HG02852 (cell line): Measurements from ENCODE around the gene PPM1M.
A peak's percentile ranks its signal among the peaks of the same experiment; 100 is the strongest.

Source experiments
- ATAC-seq: cut with Tn5 transposase; IDR thresholded peaks from one replicate; pipeline ENCODE4 v1.9.1; 2021; ENCODE audit warnings: mild to moderate bottlenecking, moderate library complexity; ENCODE audit not compliant: unreplicated experiment

The PPM1M gene

DNA sequence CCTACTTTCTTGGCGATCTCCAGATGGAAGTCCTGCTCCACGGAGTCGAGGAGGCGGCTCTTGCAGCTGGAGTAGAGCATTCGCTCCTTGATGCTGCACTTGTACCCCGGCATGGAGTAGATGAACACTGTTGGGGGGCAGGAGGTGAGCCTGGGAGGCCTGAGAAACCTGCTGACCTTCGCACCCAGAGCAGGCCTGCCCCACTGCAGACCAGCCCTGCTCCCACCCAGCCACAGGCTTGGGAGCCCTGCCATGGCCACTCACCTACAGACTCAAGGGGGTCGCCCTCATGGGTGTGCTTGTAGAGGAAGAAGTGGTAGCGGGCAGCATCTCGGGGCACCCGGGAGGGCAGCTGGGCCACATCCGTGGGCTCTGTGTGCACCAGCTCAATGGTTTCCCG is 15.9 kb upstream of the PPM1M start:
- no peak for ATAC-seq

DNA sequence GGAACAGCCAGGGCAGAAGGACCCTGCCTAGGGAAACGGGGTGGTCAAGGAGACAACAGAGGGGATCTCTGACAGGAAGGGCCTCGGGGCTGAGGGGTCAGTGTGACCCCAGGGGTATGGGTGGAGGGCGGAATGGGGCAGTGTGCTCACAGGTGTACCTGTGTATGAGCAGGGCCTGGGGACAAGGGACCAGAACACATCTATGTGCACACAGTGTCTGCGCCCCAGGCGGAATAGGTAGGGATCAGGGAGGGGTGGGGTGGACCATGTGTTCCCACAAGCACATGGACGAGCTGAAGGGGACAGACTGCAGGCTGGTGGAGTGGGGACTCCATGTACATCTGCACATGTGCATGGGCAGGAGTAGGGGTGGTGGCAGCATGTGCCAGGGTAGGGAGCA is 15.1 kb upstream of the PPM1M start:
- ATAC-seq, result no peak

GRCh38 chr3:52230889-52231499 is 14.6 kb upstream of the PPM1M start:
- no peak for ATAC-seq

DNA sequence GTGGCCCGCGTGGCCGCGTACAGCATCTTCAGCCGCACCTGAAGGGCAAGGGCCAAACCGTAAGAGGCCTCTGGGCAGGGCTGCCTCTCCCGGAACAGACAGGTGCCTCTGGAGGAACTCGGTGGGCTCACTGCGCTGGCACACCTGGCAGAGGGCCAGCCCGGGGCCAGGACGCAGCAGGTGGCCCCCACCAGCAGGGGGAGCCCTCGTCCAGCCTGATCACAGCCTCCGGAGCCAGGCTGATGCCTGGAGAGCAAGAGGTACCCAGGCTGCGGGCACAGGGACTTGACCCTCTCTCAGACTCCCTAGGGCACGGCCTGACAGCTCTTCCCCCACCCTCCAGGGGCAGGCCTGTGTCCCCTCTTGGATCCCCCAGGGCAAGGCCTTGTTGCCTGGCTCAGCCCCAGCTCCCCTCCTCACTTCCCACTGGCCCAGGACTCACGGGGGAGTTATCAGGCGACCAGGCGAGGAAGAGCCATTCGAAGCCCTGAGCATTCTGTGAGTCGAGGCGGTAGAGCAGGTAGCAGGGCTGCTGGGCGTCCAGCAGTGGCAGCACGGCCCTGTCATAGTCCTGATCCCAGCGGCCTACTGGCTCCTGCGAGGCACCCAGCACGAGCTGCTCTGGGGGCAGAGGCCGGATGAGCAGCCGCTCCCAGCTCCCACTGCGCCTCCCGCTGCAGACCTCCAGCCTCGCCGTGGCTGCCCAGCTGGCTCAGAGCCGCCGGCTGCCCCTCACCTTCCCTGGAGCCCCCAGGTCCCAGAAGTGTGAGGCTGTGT is 13.9 kb upstream of the PPM1M start:
- ATAC-seq, result no peak

GRCh38 chr3:52232279-52233107 is 13.1 kb upstream of the PPM1M start:
- no peak for ATAC-seq

DNA sequence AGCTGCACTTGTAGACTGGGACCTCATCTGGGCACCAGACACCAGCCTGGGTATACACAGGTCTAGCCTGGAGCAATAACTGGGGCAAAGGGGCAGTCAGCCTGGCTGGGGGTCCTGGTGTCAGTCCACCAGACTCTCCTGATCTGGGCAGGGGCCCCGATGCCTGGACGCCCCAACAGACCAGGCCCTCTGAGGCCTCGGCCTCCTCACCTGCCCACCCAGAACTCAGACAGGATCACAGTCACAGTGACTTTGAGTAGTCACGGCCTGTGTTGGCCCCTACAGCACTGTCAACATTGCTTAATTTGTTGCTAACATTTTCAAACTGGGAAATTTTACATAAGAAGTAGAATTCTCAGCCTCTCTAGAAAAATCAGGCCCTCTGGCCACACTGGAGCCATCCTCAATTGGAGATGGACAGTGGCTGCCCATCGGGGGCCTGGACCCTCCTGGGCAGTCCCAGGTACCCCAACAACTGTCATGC is 12.4 kb upstream of the PPM1M start:
- no peak for ATAC-seq

GRCh38 chr3:52233968-52234367 is 11.6 kb upstream of the PPM1M start:
- ATAC-seq, result no peak

DNA sequence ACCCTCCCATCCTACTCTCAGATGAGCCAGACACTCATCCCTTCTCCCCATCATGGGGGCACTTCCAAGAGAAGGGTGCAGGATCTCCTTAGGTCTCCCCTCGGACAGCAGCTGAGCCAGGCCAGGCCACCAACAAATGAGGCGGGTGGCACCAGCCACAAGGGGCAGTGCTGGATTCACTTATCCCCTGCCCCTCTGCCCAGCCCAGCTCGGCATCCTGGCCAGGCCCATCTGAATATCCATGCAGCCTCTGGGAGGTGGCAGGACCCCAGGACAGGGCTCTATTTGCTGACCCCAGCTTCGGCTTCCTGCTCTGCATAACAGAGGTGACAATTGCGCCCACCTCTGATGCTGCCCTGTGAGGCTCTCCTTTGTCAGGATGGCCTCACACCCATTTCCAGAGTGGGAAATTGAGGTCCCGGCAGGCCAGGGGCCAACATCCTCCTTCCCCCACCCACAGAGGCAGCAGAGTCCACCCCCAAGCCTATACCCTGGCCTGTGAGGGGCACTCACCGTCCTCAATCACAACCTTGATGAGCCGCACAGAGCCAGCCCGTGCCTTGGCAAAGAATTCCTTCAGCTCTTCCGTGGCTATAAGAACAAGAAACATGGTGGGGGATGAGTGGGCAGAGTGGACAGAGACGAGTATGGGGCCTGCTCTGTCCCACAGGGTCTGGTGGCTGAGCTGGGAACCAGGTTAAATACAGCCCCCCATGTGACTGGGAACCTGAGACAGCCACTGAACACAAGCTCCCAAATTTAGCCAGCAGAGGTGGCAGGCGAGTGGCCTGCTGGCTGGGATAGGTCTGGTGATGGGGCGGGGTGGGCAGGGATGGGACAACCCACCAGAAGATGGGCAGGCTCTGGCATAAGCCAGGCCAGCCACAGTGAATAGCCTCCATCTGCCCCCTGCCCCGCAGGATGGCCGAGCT is 10.8 kb upstream of the PPM1M start:
- ATAC-seq, result no peak

DNA sequence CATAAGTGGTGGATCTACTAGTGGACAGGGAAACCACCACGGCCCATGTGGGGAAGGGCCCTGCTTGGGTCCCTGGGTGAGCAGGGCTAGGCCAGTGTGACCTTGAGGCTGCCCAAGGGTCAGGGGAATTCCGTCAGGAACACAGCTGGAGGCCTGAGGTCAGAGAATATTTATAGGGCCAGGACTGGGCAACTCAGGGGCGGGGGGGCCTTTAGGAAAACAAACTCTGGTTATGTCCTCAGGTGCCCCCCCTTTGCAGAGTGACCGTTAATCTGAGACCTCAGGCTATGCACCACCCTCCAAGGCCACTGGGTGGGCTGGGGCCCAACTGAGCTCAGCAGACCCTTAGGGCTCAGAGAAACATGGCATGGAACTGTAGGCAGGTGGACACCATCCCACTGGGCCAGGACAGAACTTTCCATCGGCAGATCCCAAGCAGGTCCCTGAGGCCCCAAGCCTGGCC is 9.1 kb upstream of the PPM1M start:
- ATAC-seq, result no peak

DNA sequence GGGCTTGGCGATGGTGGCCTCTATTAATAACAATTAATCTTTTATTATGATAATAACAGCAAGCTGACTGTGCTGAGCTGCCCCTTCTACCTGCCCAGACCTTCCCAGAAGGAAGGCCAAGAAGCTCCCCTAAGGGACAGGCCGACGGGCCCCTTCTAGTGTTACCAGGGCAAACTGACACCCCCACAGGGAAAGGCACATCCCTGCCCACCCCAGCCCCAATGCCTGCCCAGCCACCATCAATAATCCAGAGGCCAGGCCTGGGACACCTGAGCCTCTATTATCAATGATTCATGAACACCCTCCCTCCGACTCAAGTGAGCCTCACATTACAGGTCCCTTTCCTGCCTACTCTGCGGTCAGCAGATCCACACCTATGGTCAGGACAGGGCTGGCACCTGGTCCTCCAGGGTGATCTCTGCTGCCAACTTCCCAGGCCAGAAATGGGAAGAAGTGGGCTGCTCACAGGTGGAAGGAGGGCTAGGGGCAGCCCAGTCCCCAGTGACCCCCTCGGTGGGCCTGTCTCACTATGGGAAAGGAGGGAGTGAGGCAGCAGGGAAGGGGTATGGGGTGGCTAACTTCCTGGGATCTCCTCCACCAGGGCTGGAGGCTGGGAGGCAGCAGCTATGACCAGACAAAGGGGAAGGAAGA is 8.4 kb upstream of the PPM1M start:
- ATAC-seq, result no peak

- ATAC-seq, result no peak
These were observed 7.8 kb upstream of the PPM1M start for GRCh38 chr3:52237657-52238172.

- peak; percentile 16 for ATAC-seq
These were observed 7.3 kb upstream of the PPM1M start for GRCh38 chr3:52238193-52238760.

- peak; percentile 80 for ATAC-seq
These were observed 6.5 kb upstream of the PPM1M start, which contains the start of gene TWF2 for GRCh38 chr3:52238761-52239701. Gene TWF2, minus strand, starts transcription at chr3:52239158. Its CDS starts 142 bp downstream, at chr3:52239016.

DNA sequence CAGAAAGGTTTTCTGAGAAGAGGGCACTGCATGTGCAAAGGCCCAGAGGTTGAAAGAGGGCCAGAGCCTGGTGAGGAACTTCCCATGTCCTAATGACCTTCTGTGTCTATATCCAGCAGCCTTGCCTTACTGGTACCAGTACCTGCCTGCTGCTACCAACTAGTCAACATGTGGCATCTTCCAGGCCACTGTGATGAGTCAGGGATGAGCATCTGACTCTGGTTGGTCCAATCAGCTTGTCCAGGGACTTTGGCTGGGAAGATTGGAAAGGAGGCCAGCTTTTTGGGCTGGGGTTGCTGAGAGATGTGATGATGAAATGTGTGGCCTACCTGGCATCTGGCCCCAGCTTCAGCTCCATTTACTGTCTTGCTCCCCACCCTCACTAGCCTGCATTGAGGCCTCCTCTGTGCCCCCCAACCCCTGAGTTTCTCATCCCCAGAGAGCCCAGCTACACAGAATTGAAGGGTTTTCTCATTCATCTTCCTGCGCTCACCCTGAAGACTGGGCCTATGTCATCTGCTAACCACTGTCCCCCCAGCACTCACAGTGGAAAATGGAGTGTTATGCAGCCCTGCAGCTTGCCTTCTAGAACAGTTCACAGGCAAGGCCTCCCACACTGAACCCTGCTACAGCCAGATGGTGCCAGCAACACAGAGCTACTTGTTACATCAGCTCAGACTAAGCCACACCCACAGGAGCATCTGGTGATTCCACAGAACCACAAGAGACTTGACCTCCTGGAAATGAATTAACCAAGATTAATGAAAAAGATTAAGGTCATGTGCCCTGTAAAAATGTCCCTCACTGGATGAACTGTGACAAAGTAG is 5.3 kb upstream of the PPM1M start:
- ATAC-seq, result no peak

DNA sequence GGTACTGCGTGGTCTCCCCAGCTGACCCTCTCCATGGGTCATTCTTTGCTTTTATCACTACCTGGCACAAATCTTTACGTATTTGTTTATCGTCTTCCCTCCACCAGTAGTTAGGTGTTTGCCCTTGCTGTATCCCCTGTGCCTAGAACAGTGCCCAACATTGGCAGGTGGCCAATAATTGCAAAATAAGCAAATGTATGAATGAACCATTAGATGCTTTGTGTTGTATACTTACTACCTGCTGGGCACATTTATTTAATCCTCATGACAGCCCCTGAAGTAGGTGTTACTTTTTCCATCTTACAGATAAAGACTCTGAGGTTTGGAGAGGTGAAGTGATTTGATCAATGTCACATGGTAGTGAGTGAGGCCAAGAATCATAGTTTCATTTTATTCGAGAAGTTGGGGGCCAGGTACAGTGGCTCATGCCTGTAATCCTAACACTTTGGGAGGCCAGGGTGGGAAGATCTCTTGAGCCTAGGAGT is 4.6 kb upstream of the PPM1M start:
- ATAC-seq, result no peak

DNA sequence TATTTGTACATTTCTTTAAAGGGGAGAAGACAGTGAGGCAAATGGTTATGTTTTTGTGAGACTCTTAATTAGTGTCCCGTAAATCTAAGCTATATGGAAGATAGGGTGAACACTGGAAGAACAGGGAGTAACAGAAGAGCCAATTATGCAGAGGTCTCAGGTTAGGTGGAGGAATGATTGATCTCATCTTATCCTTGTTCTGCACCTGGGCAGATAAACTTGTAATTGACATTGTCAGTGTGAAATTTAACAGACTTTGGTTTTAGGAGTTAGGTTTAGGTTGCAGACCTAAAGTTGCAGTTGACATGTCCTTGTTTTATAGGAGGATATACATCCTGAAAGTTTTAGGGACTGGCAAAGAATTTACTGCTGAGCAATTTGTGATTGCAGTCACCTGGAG is 3.5 kb upstream of the PPM1M start:
- no peak for ATAC-seq
